Kidney (tissue), 14 donors: ENCODE data around the gene ACAT2. TPM values are rescaled to one million over a fixed set of nuclear protein-coding genes. Genes with fewer than 3 reads are reported as not detected.

ENCODE experiments used
- DNase-seq, 5 donors: peaks; one replicate each; pipeline ENCODE4 v3.0.0-alpha.2; 2013 to 2020
- FAIRE-seq: peaks from 2 replicates; lab custom pipeline; 2012; peaks lifted over from hg19 to GRCh38; lab: Jason Lieb, UNC
- H3K27ac ChIP-seq, 2 donors: one replicate each; pipeline ENCODE4 v1.7.0; 2013; ENCODE audit warnings: low read depth in 2 of 2, low read length in 2 of 2, inconsistent platforms in 1 of 2
- H3K27me3 ChIP-seq: one replicate; pipeline ENCODE4 v1.7.1; 2013; ENCODE audit warnings: low read length, inconsistent platforms; ENCODE audit not compliant: control insufficient read depth, insufficient read depth
- H3K36me3 ChIP-seq, 3 donors: one replicate each; pipeline versions ENCODE4 v1.7.0 to v1.7.1; 2013; ENCODE audit warnings: low read length in 3 of 3, control low read depth in 1 of 3, inconsistent platforms in 1 of 3; ENCODE audit not compliant: insufficient read depth in 3 of 3, control insufficient read depth in 2 of 3
- H3K4me1 ChIP-seq, 3 donors: one replicate each; pipeline versions ENCODE4 v1.7.0 to v1.7.1; 2013; ENCODE audit warnings: low read length in 3 of 3, inconsistent platforms in 1 of 3, low read depth in 1 of 3; ENCODE audit not compliant: control insufficient read depth in 2 of 3, insufficient read depth in 2 of 3
- H3K4me3 ChIP-seq, 3 donors: one replicate each; pipeline versions ENCODE4 v1.7.0 to v1.8.1; 2013; ENCODE audit warnings: low read length in 3 of 3, control low read depth in 1 of 3, inconsistent platforms in 1 of 3
- H3K9ac ChIP-seq, 3 donors: one replicate each; pipeline versions ENCODE4 v1.7.0 to v1.7.1; 2013; ENCODE audit warnings: low read length in 3 of 3, control low read depth in 1 of 3, inconsistent platforms in 1 of 3
- H3K9me3 ChIP-seq, 3 donors: one replicate each; pipeline versions ENCODE4 v1.7.0 to v1.7.1; 2013; ENCODE audit warnings: low read length in 3 of 3, control low read depth in 1 of 3, inconsistent platforms in 1 of 3; ENCODE audit not compliant: control insufficient read depth in 2 of 3, insufficient read depth in 1 of 3
- intact Hi-C: fragments of 100-400 bp; cut with DNase I; formaldehyde crosslinking; loops from one replicate; pipeline ENCODE4 v1.11.1; 2022
- polyA plus RNA-seq: library from polyadenylated mRNA; stranded (reverse); fragments of 350-450 nt; fragmentation: Illumina TruSeq; extraction: RNeasy Lipid Tissue Mini Kit (QIAGEN cat#74804); gene quantifications from one replicate; pipeline ENCODE4 v1.2.3, GENCODE V29; 2014; ENCODE audit warnings: low read depth, low replicate concordance; ENCODE audit not compliant: insufficient read depth
- total RNA-seq: library from RNA; stranded (reverse); fragmentation: NEBNext Ultra II Directional; extraction: Animal tissue kit (Norgen Biotek cat#: 25700); gene quantifications from one replicate; pipeline ENCODE4 v1.2.1, GENCODE V29; 2021
- TF ChIP-seq, protein P1 (sequence below): IDR thresholded peaks from 3 replicates; pipeline ENCODE4 v1.5.1; 2012; ENCODE audit warnings: mild to moderate bottlenecking, moderate library complexity, borderline replicate concordance; ENCODE audit not compliant: insufficient read depth; ENCODE audit errors: extremely low read depth
- donor health status: control.
- donor health status: control.
- donor health status: control.
- donor health status: control.
- donor health status: control.
- donor health status: DM: yes; HTN: yes; CAD: no.
- donor health status: Normal renal cell carcinoma (clear cell type).

ACAT2 gene
- total and polyA plus RNA-seq, 2 donors from 2014 or later, result 20.4 to 30.5 TPM

DNA sequence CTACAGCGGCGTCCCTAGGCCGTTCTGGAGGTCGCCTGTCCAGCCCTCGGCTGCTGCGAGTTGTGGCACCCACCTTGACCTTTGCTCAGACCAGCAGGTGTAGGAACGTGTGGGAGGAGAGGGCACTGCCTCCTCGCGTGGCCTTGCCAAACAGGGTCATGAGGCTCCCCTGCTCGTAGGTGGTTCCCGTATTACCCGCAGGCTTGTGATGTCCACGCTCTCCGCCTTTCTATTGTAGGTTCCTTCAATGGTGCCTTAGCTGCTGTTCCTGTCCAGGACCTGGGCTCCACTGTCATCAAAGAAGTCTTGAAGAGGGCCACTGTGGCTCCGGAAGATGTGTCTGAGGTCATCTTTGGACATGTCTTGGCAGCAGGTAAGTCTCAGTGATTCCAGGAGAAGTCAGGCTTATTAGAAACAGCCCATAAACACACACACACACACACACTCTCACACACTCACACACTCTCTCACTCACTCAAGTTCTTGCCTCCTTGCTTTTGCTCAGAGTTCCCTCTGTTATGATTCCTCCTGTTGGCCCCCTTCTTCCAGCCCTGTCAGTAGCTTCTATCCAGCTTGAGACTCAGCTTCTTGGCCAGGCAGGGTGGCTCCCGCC, 942 bp downstream of the ACAT2 start:
- H3K27me3 ChIP-seq, result no peaks in the 10 kb centered on the region
- H3K9ac ChIP-seq, result peak overlapping the region; percentile 71 to 94 (median 90)
- no peaks in the 10 kb centered on the region for H3K9me3 ChIP-seq
- H3K27ac ChIP-seq, result peak overlapping the region; percentile 98 to 99
- peaks cover 0 to 15% (median 3%) of the 10 kb centered on the region in 3 donors for H3K4me1 ChIP-seq
- H3K4me3 ChIP-seq, result peak overlapping the region; percentile 76 to 98 (median 84)
- peaks cover 4 to 20% (median 19%) of the 10 kb centered on the region in 3 donors for H3K36me3 ChIP-seq
- no peak for FAIRE-seq
- TF ChIP-seq, protein P1, sequence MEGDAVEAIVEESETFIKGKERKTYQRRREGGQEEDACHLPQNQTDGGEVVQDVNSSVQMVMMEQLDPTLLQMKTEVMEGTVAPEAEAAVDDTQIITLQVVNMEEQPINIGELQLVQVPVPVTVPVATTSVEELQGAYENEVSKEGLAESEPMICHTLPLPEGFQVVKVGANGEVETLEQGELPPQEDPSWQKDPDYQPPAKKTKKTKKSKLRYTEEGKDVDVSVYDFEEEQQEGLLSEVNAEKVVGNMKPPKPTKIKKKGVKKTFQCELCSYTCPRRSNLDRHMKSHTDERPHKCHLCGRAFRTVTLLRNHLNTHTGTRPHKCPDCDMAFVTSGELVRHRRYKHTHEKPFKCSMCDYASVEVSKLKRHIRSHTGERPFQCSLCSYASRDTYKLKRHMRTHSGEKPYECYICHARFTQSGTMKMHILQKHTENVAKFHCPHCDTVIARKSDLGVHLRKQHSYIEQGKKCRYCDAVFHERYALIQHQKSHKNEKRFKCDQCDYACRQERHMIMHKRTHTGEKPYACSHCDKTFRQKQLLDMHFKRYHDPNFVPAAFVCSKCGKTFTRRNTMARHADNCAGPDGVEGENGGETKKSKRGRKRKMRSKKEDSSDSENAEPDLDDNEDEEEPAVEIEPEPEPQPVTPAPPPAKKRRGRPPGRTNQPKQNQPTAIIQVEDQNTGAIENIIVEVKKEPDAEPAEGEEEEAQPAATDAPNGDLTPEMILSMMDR, result no peak
- intact Hi-C loops, result no loop called here
- DNase-seq, result peak in 1 of 5 donors; percentile 6

DNA sequence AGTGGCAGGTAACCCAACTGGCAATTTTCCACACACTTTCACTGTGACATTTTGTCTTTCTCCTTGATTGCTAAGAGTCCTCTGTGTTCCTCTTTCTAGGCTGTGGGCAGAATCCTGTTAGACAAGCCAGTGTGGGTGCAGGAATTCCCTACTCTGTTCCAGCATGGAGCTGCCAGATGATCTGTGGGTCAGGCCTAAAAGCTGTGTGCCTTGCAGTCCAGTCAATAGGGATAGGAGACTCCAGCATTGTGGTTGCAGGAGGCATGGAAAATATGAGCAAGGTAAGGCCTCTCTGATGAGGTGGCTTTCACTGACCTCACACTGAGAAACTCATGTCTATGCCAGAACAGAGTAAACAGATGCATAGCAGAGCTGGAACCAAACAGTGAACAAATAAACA, 5.1 kb downstream of the ACAT2 start:
- peaks cover 0 to 6% (median 3%) of the 10 kb centered on the region in 3 donors for H3K4me1 ChIP-seq
- H3K9me3 ChIP-seq, result no peaks in the 10 kb centered on the region
- FAIRE-seq (no peak), DNase-seq (no peak)
- H3K4me3 ChIP-seq, result no peak overlapping the region
- no peak overlapping the region for H3K27ac ChIP-seq
- H3K9ac ChIP-seq, result no peak overlapping the region
- H3K27me3 ChIP-seq, result no peaks in the 10 kb centered on the region
- intact Hi-C loops, result no loop called here
- peaks cover 4 to 30% (median 17%) of the 10 kb centered on the region in 3 donors for H3K36me3 ChIP-seq
- TF ChIP-seq, protein P1, result no peak

DNA sequence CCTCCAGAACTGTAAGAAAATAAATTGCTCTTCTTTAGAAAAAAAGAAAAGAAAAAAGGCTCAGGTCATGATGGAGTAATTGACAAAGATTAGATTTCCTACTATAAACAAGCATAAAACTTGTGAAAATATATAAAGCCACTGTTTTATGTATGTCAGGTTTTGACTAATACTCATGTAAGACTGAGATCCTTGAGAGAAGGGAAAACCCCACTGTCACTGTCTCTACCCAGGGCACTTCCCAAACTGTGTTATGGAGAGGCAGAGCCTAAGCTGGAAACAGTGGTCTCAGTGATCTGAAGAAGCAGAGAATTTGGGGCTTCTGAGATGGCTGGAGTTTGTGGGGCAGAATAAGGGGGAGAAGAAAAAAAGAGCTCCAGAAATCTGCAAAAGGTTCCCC, 7.6 kb downstream of the ACAT2 start:
- Histone ChIP-seq H3K9ac (no peak overlapping the region), H3K9me3 (no peaks in the 10 kb centered on the region), H3K27ac (no peak overlapping the region), H3K36me3 (peaks cover 4 to 30% (median 19%) of the 10 kb centered on the region in 3 donors), H3K4me3 (no peak overlapping the region), H3K27me3 (no peaks in the 10 kb centered on the region), H3K4me1 (no peaks in the 10 kb centered on the region)
- TF ChIP-seq, protein P1, result no peak
- intact Hi-C loops, result no loop called here
- DNase-seq, result no peak
- no peak for FAIRE-seq
